ENCODE results near the gene ZFPM1. TPM values are rescaled to one million over a fixed set of nuclear protein-coding genes. Genes with fewer than 3 reads are reported as not detected.
"Not testable (repeated sequence)": the region's sequence is repeated elsewhere in the genome, so short reads cannot be mapped to it uniquely, and the experiment has no call there.

ZFPM1 gene
- total RNA-seq, 2 experiments from 2014 or later: 15.1 to 21.0 TPM

DNA sequence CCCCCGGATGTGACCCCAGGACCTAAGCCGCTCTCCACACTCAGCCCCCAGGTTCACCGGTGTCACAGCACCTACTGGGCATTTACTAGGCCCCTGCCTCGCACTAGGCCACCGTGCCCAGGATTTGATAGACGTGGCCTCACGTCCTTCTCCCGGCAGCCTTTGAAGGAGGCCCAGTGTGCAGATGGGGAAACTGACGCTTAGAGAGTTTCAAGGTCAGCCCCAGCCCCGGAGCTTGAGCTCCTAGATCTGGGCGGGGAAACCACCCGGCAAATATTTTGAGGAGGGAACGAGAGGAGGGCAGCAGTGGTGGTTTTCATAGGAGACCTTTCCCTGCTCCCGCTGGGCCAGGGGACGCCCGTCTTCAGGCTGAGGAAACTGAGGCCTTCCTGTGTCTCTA is 10.3 kb downstream of the ZFPM1 start:
- Mint-ChIP-seq H3K4me1 (peaks cover 20% of the 10 kb centered on the region), H3K27ac (no peak overlapping the region), H3K27me3 (no peaks in the 10 kb centered on the region), H3K9me3 (ENCODE audit: low read depth) (no peaks in the 10 kb centered on the region), H3K4me3 (no peak overlapping the region), H3K36me3 (no peaks in the 10 kb centered on the region)
- DNase-seq: no peak
- ATAC-seq: no peak
- CTCF ChIA-PET: interaction anchor here (1.0 kb wide), 1 partner anchor 157 kb away, joined by 3 read pairs; no protein-coding TSS in a partner anchor

DNA sequence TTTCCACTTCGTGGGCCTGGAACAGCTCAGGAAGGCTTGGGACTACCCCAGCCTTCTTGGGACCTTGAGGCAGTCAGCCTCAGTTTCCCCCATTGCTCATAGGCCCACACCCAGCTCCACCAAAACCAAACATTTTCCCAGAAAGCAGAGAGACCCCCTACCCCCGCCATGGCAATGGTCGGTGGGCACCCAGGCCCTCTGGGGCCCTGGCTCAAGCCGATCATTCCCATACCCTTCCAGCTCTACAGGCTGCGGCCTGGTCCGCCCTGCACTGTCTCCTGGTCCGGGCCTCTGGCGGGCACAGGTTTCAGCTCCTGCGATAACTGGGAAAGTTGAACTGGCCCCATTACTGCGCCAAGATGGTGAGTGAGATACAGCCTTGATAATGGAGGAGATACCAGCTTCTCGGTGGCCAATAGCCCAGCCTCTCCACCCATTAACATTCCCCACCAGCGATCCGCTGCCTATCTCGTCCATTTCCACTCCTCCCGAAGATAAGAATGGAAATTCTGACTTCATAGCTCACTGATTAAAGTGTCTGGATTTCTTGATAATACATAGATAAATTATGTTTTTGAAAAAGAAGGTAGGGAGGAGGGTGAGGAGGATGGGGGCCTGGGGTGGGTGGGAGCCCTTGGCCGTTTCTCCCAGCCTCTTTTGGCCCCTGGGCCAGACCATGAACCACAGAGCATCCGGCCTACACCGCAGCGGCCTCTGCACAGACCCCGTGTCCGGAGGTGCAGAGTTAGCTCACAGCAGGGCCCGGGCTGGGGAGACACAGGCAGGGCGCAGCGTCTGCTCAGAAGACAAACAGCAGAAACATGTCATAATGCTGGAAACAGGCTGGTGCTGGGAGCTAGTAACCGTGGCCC is 11.6 kb downstream of the ZFPM1 start:
- Mint-ChIP-seq H3K27me3 (no peaks in the 10 kb centered on the region), H3K4me1 (peaks cover 25% of the 10 kb centered on the region), H3K4me3 (no peak overlapping the region), H3K9me3 (ENCODE audit: low read depth) (no peaks in the 10 kb centered on the region), H3K27ac (no peak overlapping the region), H3K36me3 (no peaks in the 10 kb centered on the region)
- ATAC-seq (no peak), DNase-seq (no peak)
- CTCF ChIA-PET: no interaction called here

DNA sequence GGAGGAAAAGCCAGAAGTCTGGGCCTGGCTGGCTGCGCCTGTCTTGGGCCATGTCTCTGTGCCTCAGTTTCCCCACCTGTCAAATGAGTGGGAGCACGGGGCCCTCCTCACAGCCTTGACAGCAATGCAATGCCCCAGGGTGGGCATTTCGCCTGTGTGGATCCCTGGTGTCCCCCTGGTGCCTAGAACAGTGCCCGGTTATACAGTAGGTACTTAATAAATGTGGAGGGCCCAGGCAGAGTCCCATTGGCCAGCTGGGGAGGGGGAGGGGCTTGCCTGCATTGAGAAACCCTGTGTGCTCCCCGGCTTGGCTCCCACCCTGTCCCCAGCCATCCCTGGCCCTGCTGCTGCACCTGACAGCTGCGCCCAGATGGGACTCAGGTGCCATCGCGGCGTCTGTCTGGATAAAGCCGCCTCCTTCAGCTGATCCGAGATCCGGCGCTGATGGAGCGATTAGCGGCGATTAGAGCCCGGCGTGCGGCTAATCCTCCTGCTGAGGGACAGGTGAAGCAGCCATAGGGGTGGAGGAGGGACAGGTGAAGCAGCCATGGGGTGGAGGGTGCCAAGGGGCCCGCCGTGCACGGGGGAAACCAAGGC is 12.4 kb downstream of the ZFPM1 start:
- CTCF ChIA-PET: interaction anchor here (1.3 kb wide), 1 partner anchor 28 kb away, joined by 4 read pairs; no protein-coding TSS in a partner anchor
- H3K27me3 Mint-ChIP-seq: no peaks in the 10 kb centered on the region
- ATAC-seq (no peak), DNase-seq (no peak)
- no peak overlapping the region for H3K27ac Mint-ChIP-seq
- H3K4me1 Mint-ChIP-seq: peaks cover 31% of the 10 kb centered on the region
- H3K4me3 Mint-ChIP-seq: no peak overlapping the region
- H3K9me3 Mint-ChIP-seq (ENCODE audit: low read depth): no peaks in the 10 kb centered on the region
- no peaks in the 10 kb centered on the region for H3K36me3 Mint-ChIP-seq

DNA sequence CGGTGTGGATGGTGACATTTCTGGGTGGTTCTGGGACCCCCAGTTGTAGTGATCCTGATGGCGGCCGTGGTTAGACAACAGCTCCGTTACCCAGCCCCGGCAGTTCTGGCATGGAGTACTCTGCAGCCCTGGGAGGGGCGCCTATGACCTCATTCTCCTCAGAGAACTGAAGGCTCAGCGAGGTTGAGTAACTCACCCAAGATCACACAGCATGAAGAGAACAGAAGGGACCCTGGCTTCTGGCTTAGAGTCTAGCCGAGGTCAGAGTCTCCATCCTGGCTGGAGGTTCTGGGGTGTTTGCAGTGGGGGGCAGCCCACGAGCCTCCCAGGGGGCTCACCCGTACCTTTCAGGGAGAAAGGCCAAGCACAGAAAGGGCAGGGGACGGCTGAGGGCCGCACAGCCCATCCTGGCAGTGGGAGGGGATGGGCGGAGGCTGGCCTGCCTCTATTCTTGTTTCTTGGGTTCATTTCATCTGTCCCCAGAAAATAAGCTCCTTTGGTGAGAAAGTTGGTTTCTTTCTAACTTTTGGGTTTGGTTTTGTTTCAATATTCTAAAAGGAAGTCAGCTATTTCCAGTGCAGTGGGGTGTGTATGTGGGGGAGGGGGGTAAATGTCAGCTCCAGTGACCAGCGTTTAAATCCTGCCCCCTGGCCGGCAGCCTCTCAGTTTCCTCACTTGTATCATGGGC is 13.2 kb downstream of the ZFPM1 start:
- CTCF ChIA-PET: interaction anchor here (1.3 kb wide), 1 partner anchor 29 kb away, joined by 4 read pairs; no protein-coding TSS in a partner anchor
- DNase-seq (no peak), ATAC-seq (peak; percentile 22)
- no peaks in the 10 kb centered on the region for H3K27me3 Mint-ChIP-seq
- peak overlapping the region; percentile 54 for H3K27ac Mint-ChIP-seq
- H3K9me3 Mint-ChIP-seq (ENCODE audit: low read depth): no peaks in the 10 kb centered on the region
- peaks cover 33% of the 10 kb centered on the region for H3K4me1 Mint-ChIP-seq
- no peaks in the 10 kb centered on the region for H3K36me3 Mint-ChIP-seq
- H3K4me3 Mint-ChIP-seq: no peak overlapping the region

DNA sequence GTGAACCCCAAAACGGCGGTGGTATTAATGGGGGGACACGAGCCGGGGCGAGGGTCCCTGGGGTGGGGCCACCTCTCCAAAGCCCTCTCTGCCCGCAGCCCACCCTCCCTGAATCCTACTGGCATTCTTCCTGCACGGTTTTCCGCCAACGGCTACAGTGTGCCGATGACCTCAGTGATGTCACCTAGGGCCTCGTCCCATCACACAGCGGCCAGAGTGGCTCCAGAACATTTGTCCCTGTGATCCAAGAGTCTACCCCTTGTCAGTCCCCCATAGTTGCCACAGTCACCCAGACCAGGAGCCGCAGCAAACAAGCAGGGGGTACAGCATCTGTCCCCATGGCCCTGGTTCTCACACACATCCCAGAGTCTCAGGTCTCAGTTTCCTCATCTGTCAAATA is 13.9 kb downstream of the ZFPM1 start:
- Mint-ChIP-seq H3K4me1 (peaks cover 33% of the 10 kb centered on the region), H3K27ac (no peak overlapping the region), H3K9me3 (ENCODE audit: low read depth) (no peaks in the 10 kb centered on the region), H3K4me3 (no peak overlapping the region), H3K27me3 (no peaks in the 10 kb centered on the region), H3K36me3 (no peaks in the 10 kb centered on the region)
- DNase-seq (no peak), ATAC-seq (no peak)
- CTCF ChIA-PET: no interaction called here

DNA sequence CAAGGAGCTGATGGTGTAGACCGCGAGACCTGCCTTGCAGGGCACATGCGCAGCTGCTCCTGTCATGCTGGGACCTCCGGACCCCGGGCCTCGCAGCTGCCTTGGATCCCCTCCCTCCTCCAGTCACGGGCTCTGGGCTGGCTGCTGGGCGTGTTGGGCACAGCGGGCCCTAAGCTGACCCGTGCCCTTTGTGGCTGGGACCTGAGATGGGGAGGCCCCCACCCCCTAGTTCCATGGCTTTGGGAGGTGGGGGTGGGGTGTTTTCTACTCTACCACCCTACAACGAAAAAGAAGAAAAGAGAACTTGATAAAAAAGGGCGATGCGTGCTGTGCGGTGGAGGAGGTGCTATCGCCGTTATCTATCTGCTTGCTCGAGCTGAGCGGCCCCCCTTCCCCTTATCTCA is 14.5 kb downstream of the ZFPM1 start:
- Mint-ChIP-seq H3K36me3 (no peaks in the 10 kb centered on the region), H3K27ac (no peak overlapping the region), H3K27me3 (no peaks in the 10 kb centered on the region), H3K4me1 (peaks cover 35% of the 10 kb centered on the region), H3K4me3 (no peak overlapping the region), H3K9me3 (ENCODE audit: low read depth) (no peaks in the 10 kb centered on the region)
- CTCF ChIA-PET: interaction anchor here (1.6 kb wide), 1 partner anchor 29 kb away, joined by 4 read pairs; no protein-coding TSS in a partner anchor
- DNase-seq (no peak), ATAC-seq (no peak)

DNA sequence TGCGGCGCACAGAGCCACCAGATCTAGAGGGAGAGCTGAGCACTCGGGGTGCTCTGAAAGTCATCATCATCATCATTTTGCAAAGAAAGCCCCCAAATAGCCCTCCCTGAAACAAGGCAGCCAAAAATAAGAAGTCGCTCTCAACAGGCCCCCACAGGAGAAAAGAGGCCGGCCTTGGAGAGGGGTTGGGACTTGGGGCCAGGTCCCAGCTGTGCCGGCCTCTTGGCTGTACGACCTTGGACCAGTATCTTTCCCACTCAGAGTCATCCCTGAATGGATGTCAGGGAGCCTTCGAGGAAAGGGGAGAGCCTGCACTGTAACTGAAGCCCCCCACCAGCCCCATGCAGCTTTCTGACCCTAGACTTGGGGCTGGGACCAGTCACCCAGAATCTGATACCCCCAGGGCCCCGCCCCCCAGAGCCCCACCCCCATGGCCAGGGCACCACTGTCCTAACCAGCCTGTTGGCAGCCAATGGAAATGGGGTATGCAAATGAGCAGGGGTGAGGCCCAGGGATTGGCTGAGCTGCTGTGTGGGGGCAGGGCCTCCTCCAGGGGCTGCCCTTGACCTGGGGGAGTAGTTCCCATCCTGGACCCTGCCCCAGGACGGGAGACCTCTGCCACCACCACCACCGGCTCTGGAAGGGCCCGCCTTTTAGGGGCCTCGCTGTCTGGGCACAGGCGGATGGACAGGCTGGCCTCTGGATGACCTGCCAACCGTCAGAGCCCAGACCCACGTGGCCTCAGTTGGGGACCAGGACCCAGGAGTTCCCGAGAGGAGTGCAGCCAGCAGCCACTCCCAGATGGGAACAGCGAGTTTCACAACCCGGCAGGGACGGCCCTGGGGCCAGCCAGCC is 15.4 kb downstream of the ZFPM1 start:
- H3K36me3 Mint-ChIP-seq: no peaks in the 10 kb centered on the region
- CTCF ChIA-PET: interaction anchor here (1.6 kb wide), 2 partner anchors 20 to 30 kb away, joined by 3 to 4 read pairs; no protein-coding TSS in a partner anchor
- H3K9me3 Mint-ChIP-seq (ENCODE audit: low read depth): no peaks in the 10 kb centered on the region
- no peak overlapping the region for H3K27ac Mint-ChIP-seq
- H3K27me3 Mint-ChIP-seq: no peaks in the 10 kb centered on the region
- DNase-seq (no peak), ATAC-seq (peak; percentile 50)
- H3K4me3 Mint-ChIP-seq: no peak overlapping the region
- peaks cover 37% of the 10 kb centered on the region for H3K4me1 Mint-ChIP-seq

DNA sequence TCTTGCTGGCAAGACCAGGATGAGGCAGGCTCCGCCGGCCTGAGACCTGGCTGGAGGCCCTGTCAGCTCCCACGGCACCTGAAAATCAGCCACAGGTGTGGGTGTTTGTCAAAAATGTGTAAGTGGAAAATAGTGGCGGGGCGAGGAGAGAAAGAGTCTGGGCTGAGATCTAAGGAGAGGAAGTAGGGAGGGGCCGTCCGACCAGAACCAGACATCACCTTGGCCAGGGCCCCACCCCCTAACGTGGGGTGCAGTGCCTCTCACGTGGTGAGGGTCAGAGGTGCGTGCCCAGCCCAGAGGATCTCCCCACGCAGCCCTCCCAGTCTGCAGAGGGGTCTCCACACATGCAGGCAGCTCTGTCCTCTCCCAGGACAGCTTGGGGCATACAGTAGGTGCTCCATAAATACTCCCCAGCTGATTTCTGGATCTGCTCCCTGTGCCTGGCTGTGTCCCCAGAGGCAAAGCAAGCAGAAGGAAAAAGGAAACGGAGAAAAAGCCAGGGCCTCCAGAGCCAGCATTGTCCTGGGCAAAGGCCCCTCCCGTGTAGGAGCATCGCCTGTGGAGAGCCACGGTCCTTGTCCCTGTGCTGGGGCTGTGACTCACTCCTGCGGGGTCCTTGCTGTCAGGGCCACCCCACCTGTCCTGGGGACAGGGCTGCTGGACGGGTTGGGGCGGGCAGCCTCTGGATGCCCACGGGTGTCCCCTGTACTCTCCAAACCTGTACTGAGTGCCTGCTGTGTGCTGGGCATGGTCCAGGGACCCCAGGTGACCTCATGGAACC is 16.7 kb downstream of the ZFPM1 start:
- CTCF ChIA-PET: interaction anchor here (1.6 kb wide), 1 partner anchor 19 kb away, joined by 3 read pairs; no protein-coding TSS in a partner anchor
- H3K27ac Mint-ChIP-seq: no peak overlapping the region
- no peaks in the 10 kb centered on the region for H3K36me3 Mint-ChIP-seq
- DNase-seq: no peak
- H3K27me3 Mint-ChIP-seq: no peaks in the 10 kb centered on the region
- no peaks in the 10 kb centered on the region for H3K9me3 Mint-ChIP-seq (ENCODE audit: low read depth)
- no peak overlapping the region for H3K4me3 Mint-ChIP-seq
- no peak for ATAC-seq
- peaks cover 33% of the 10 kb centered on the region for H3K4me1 Mint-ChIP-seq

DNA sequence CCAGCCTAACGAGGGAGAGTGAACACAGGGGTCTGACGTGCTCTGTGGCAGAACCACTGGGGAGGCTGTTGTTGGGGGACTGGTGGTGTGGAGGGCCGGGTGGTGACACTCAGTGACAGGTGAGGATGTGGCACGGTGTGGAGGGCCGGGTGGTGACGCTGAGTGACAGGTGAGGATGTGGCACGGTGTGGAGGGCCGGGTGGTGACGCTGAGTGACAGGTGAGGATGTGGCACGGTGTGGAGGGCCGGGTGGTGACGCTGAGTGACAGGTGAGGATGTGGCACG is 17.3 kb downstream of the ZFPM1 start:
- H3K27ac Mint-ChIP-seq; H3K4me3 Mint-ChIP-seq; H3K36me3 Mint-ChIP-seq; H3K9me3 Mint-ChIP-seq (ENCODE audit: low read depth); H3K27me3 Mint-ChIP-seq; DNase-seq; CTCF ChIA-PET; ATAC-seq: not testable (repeated sequence)
- peaks cover 31% of the 10 kb centered on the region for H3K4me1 Mint-ChIP-seq

DNA sequence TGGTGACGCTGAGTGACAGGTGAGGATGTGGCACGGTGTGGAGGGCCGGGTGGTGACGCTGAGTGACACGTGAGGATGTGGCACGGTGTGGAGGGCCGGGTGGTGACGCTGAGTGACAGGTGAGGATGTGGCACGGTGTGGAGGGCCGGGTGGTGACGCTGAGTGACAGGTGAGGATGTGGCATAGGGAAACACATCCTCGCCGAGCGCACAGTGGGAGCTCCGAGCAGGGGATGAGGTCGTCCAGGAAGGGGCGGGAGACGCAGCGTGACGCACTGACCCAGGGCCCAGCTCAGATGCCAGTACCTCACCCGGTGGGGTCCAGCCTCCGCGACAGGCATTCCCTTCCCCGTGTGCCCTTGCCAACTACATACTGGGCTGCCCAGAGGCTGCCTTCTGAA is 17.6 kb downstream of the ZFPM1 start:
- H3K27me3 Mint-ChIP-seq; H3K27ac Mint-ChIP-seq; DNase-seq; ATAC-seq; H3K4me3 Mint-ChIP-seq; CTCF ChIA-PET; H3K36me3 Mint-ChIP-seq; H3K9me3 Mint-ChIP-seq (ENCODE audit: low read depth): not testable (repeated sequence)
- H3K4me1 Mint-ChIP-seq: peaks cover 31% of the 10 kb centered on the region

DNA sequence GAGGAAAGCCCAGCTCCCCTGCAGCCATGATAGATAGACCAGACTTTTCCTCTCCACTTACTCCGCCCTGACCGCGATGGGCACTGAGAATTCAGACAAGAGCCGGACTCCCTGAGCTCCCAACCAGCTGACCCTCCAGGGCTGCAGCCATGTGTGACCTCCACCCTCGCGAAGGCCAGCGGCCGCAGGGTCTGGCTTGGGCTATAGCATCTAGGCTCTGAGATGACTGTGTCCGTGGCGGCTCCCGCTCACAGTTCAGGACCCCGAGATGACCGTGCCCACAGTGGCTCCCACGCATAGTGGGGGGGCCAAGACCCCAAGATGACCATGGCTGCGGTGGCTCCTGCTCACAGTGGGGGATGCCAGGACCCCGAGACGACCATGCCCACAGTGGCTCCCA is 18.0 kb downstream of the ZFPM1 start:
- H3K4me1 Mint-ChIP-seq: peaks cover 28% of the 10 kb centered on the region

DNA sequence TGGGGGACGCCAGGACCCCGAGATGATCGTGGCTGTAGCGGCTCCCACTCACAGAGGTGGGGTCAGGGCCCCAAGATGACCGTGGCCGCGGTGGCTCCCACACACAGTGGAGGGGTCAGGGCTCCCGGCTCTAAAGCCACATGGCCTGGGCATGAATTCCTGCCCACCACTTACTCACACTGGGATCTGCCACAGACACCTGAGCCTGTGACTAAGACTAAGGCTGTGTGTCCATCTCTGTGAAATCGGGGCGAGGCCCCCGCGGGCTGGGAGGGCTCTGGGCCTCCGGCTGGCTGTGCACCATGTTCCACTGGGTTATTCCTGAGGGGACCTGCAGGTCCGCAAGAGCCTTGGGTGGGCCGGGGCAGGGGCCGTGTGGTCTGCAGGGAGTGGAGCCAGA is 18.5 kb downstream of the ZFPM1 start:
- no peaks in the 10 kb centered on the region for H3K9me3 Mint-ChIP-seq (ENCODE audit: low read depth)
- CTCF ChIA-PET: no interaction called here
- ATAC-seq (no peak), DNase-seq (no peak)
- peaks cover 24% of the 10 kb centered on the region for H3K4me1 Mint-ChIP-seq
- H3K27ac Mint-ChIP-seq: no peak overlapping the region
- H3K36me3 Mint-ChIP-seq: no peaks in the 10 kb centered on the region
- H3K27me3 Mint-ChIP-seq: no peaks in the 10 kb centered on the region
- no peak overlapping the region for H3K4me3 Mint-ChIP-seq

More for the DNA sequence above, 18.0 kb downstream of the ZFPM1 start:
- DNase-seq (no peak), ATAC-seq (no peak)
- no peaks in the 10 kb centered on the region for H3K27me3 Mint-ChIP-seq
- CTCF ChIA-PET: no interaction called here
- H3K36me3 Mint-ChIP-seq: no peaks in the 10 kb centered on the region
- no peaks in the 10 kb centered on the region for H3K9me3 Mint-ChIP-seq (ENCODE audit: low read depth)
- peak overlapping the region; percentile 40 for H3K27ac Mint-ChIP-seq
- no peak overlapping the region for H3K4me3 Mint-ChIP-seq
